OCI-LY3 (cell line): ENCODE results near the gene NOC4L.

Experiments
- H2AFZ ChIP-seq: fragments of 200-600, 300-600 bp; shearing (Covaris generic); 2 replicates; pipeline ENCODE4 v1.6.0; 2014; ENCODE audit warnings: antibody characterized with exemption, low read depth, low read length
- H3K27ac ChIP-seq: fragments of 200-600, 300-600 bp; sonication (generic); 2 replicates; pipeline ENCODE4 v1.5.1; 2014; ENCODE audit warnings: mild to moderate bottlenecking, low read length, moderate library complexity, mixed read lengths
- H3K27me3 ChIP-seq: fragments of 200-600, 300-600 bp; sonication (generic); 2 replicates; pipeline ENCODE4 v1.6.1; 2014; ENCODE audit warnings: low read depth, low read length, mixed read lengths
- H3K36me3 ChIP-seq: fragments of 200-600, 300-600 bp; sonication (generic); replicated peaks from 2 replicates; pipeline ENCODE3; 2014; ENCODE audit warnings: low read depth, low read length, mixed read lengths
- H3K4me1 ChIP-seq: fragments of 300-600, 200-600 bp; sonication (generic); 2 replicates; pipeline ENCODE4 v1.6.1; 2014; ENCODE audit warnings: low read length, mixed read lengths
- H3K4me2 ChIP-seq: fragments of 200-600, 300-600 bp; sonication (generic); 2 replicates; pipeline ENCODE4 v1.6.1; 2014; ENCODE audit warnings: low read length, mixed read lengths
- H3K4me3 ChIP-seq: fragments of 300-600, 200-600 bp; sonication (generic); 2 replicates; pipeline ENCODE4 v1.5.1; 2014; ENCODE audit warnings: antibody characterized with exemption, mild to moderate bottlenecking, low read length, moderate library complexity
- H3K79me2 ChIP-seq: fragments of 300-600, 200-600 bp; shearing (Covaris generic); 2 replicates; pipeline ENCODE4 v1.6.1; 2014; ENCODE audit warnings: mild to moderate bottlenecking, low read length, mixed read lengths
- H3K9ac ChIP-seq: fragments of 300-600, 200-600 bp; shearing (Covaris generic); 2 replicates; pipeline ENCODE4 v1.6.0; 2014; ENCODE audit warnings: mild to moderate bottlenecking, low read length, moderate library complexity
- H3K9me3 ChIP-seq: fragments of 200-600, 300-600 bp; shearing (Covaris generic); 2 replicates; pipeline ENCODE4 v1.6.1; 2014; ENCODE audit warnings: low read length, mixed read lengths; ENCODE audit not compliant: insufficient read depth
- H4K20me1 ChIP-seq: fragments of 200-600, 300-600 bp; sonication (generic); 2 replicates; pipeline ENCODE4 v1.6.1; 2016; ENCODE audit warnings: low read length, mixed read lengths; ENCODE audit not compliant: insufficient read depth
- EZH2phosphoT487 ChIP-seq: fragments of 200-600 bp; shearing (Covaris generic); IDR thresholded peaks from 2 replicates; pipeline ENCODE4 v1.6.1; 2018; ENCODE audit warnings: antibody characterized with exemption, mixed run types, low read depth
- TF ChIP-seq, protein P1 (sequence below): fragments of 200-600, 300-600 bp; sonication (generic); IDR thresholded peaks from 2 replicates; pipeline ENCODE4 v1.5.1; 2014; ENCODE audit warnings: antibody characterized with exemption, low read length, low read depth

NOC4L gene

DNA sequence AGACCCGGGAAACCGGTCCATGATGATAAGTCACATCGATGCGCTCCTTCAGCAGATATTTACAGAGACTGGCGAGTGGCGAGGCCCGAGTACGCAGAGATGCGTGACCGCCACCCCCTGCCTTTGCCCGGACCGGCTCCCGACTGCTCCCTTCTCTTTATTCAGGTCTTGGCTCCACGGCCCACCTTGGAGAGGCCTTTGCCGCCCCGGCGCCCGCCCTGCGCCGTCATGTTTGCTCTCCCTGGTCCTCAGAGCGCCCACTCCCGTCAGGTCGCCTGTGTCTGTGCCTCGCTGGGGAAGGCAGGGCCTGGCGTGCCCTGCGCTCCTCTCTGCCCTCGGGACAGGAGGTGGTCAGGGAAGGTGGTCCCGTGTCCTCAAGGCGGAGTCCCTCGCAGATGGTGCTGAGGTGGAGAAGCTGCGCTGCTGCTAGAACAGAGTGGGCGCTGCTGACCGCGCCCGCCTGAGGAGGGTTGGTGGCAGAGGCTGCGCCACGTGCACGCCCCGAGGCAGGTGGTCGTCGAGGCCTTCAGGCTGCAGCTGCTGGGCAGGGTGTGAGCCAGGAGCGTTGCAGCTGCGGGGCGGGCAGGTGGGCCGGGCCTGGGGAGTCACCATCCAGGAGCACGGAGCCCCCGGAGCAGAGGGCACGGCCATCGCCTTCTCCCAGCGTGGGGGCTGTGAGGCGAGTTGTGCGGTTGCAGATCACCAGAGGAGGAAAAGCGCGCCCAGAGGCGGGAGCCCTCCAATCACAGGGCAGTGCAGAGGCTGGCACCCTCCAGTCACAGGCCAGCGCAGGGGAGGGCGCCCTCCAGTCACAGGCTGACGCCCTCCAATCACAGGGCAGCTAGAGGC lies 27.3 kb upstream of the NOC4L start:
- H3K27ac ChIP-seq = no peak overlapping the region
- no peak overlapping the region for H2AFZ ChIP-seq

DNA sequence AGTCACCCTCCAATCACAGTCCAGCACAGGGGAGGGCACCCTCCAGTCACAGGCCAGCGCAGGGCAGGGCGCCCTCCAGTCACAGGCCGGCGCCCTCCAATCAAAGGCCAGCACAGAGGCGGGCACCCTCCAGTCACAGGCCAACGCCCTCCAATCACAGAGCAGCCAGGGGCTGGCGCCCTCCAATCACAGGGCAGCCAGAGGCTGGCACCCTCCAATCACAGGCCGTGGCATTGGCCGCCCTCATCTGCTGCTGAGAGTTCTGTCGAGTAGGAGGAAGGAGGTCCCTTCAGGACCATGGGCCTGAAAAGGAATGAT lies 26.7 kb upstream of the NOC4L start:
- H2AFZ ChIP-seq = no peak overlapping the region
- peaks cover 14% of the 10 kb centered on the region for H3K36me3 ChIP-seq
- no peaks in the 10 kb centered on the region for H3K79me2 ChIP-seq
- no peaks in the 10 kb centered on the region for H3K9me3 ChIP-seq
- H3K4me3 ChIP-seq = no peak overlapping the region
- no peak overlapping the region for H3K9ac ChIP-seq
- TF ChIP-seq, protein P1, sequence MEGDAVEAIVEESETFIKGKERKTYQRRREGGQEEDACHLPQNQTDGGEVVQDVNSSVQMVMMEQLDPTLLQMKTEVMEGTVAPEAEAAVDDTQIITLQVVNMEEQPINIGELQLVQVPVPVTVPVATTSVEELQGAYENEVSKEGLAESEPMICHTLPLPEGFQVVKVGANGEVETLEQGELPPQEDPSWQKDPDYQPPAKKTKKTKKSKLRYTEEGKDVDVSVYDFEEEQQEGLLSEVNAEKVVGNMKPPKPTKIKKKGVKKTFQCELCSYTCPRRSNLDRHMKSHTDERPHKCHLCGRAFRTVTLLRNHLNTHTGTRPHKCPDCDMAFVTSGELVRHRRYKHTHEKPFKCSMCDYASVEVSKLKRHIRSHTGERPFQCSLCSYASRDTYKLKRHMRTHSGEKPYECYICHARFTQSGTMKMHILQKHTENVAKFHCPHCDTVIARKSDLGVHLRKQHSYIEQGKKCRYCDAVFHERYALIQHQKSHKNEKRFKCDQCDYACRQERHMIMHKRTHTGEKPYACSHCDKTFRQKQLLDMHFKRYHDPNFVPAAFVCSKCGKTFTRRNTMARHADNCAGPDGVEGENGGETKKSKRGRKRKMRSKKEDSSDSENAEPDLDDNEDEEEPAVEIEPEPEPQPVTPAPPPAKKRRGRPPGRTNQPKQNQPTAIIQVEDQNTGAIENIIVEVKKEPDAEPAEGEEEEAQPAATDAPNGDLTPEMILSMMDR = no peak
- no peak for TF ChIP-seq EZH2phosphoT487
- no peaks in the 10 kb centered on the region for H3K4me1 ChIP-seq
- no peaks in the 10 kb centered on the region for H3K27me3 ChIP-seq
- no peaks in the 10 kb centered on the region for H4K20me1 ChIP-seq
- H3K4me2 ChIP-seq = no peak overlapping the region
- no peak overlapping the region for H3K27ac ChIP-seq

More for the DNA sequence above, 27.3 kb upstream of the NOC4L start:
- H3K9ac ChIP-seq = no peak overlapping the region
- no peaks in the 10 kb centered on the region for H3K27me3 ChIP-seq
- no peaks in the 10 kb centered on the region for H3K4me1 ChIP-seq
- TF ChIP-seq, protein P1 = no peak
- no peak for TF ChIP-seq EZH2phosphoT487
- no peaks in the 10 kb centered on the region for H4K20me1 ChIP-seq
- H3K9me3 ChIP-seq = no peaks in the 10 kb centered on the region
- H3K36me3 ChIP-seq = peaks cover 10% of the 10 kb centered on the region
- no peak overlapping the region for H3K4me2 ChIP-seq
- no peak overlapping the region for H3K4me3 ChIP-seq
- no peaks in the 10 kb centered on the region for H3K79me2 ChIP-seq

GRCh38 chr12:132118876-132119275 lies 25.4 kb upstream of the NOC4L start:
- Histone ChIP-seq H3K27ac (no peak overlapping the region), H3K9me3 (no peaks in the 10 kb centered on the region)

GRCh38 chr12:132121283-132121682 lies 23.0 kb upstream of the NOC4L start:
- Histone ChIP-seq H2AFZ (no peak overlapping the region), H3K27me3 (no peaks in the 10 kb centered on the region), H3K9ac (no peak overlapping the region), H3K79me2 (no peaks in the 10 kb centered on the region), H3K4me1 (no peaks in the 10 kb centered on the region), H4K20me1 (no peaks in the 10 kb centered on the region), H3K4me3 (no peak overlapping the region), H3K27ac (no peak overlapping the region), H3K36me3 (peaks cover 14% of the 10 kb centered on the region), H3K9me3 (no peaks in the 10 kb centered on the region), H3K4me2 (no peak overlapping the region)
- TF ChIP-seq, protein P1 = no peak
- TF ChIP-seq EZH2phosphoT487 = no peak

More at GRCh38 chr12:132118876-132119275, 25.4 kb upstream of the NOC4L start:
- H3K36me3 ChIP-seq = peaks cover 14% of the 10 kb centered on the region
- TF ChIP-seq EZH2phosphoT487 = no peak
- TF ChIP-seq, protein P1 = no peak
- H3K4me3 ChIP-seq = no peak overlapping the region
- H3K79me2 ChIP-seq = no peaks in the 10 kb centered on the region
- no peaks in the 10 kb centered on the region for H4K20me1 ChIP-seq
- no peaks in the 10 kb centered on the region for H3K4me1 ChIP-seq
- no peak overlapping the region for H3K4me2 ChIP-seq
- no peak overlapping the region for H3K9ac ChIP-seq
- no peak overlapping the region for H2AFZ ChIP-seq
- no peaks in the 10 kb centered on the region for H3K27me3 ChIP-seq
